ENCODE results near the gene KLKB1. TPM values are rescaled to one million over a fixed set of nuclear protein-coding genes. Genes with fewer than 3 reads are reported as not detected.
A peak's percentile ranks its signal among the peaks of the same experiment; 100 is the strongest.

Gene KLKB1
- total RNA-seq, 5 donors from 2014 or later (not counting 1 experiment from before 2014, with no cell fraction given), result 1.3 to 2.9 (median 2.1) TPM

GRCh38 chr4:186202490-186203140 lies 24.7 kb upstream of the KLKB1 start:
- ChIA-PET POLR2A (interaction anchor here (0.9 to 1.9 kb wide), 4 partner anchors 10 to 14 kb away, joined by 3 to 15 read pairs (median 7); partner anchors contain the start of gene CYP4V2 (in 1 of the 2)), CTCF (interaction anchor here (1.3 to 2.1 kb wide), 5 partner anchors 10 to 134 kb away, joined by 4 to 19 read pairs (median 6); partner anchors contain the start of gene CYP4V2 (in 1 of the 2))
- Histone ChIP-seq H3K36me3 (ENCODE audit: control insufficient read depth in 2 of 2, extremely low read depth in 1 of 2, insufficient read depth in 1 of 2, low read length in 1 of 2) (no peaks in the 10 kb centered on the region), H3K27ac (ENCODE audit: low read length) (peak overlapping the region; percentile 95), H3K27me3 (replicated peaks in 1 of 2; ENCODE audit: control insufficient read depth in 2 of 2, extremely low read depth in 1 of 2, insufficient read depth in 2 of 2, low read length in 1 of 2) (no peaks in the 10 kb centered on the region), H3K4me1 (ENCODE audit: control insufficient read depth in 1 of 2, extremely low read depth in 1 of 2, insufficient read depth in 2 of 2, low read length in 2 of 2) (no peaks in the 10 kb centered on the region), H3K9me3 (no peaks in the 10 kb centered on the region), H3K4me3 (ENCODE audit: control insufficient read depth in 1 of 2, extremely low read depth in 1 of 2, low read length in 1 of 2) (no peak overlapping the region)
- Mint-ChIP-seq H3K4me1 (peaks cover 8 to 32% (median 13%) of the 10 kb centered on the region in 3 donors), H3K4me3 (no peak overlapping the region), H3K9me3 (no peaks in the 10 kb centered on the region), H3K27ac (no peak overlapping the region), H3K36me3 (no peaks in the 10 kb centered on the region), H3K27me3 (no peaks in the 10 kb centered on the region)
- ATAC-seq (replicated peaks in 1 of 4) (no peak), DNase-seq (no peak)
- WGBS (ENCODE audit: insufficient coverage), result 89% methylated on average over 7 of the region's 8 CpGs

DNA sequence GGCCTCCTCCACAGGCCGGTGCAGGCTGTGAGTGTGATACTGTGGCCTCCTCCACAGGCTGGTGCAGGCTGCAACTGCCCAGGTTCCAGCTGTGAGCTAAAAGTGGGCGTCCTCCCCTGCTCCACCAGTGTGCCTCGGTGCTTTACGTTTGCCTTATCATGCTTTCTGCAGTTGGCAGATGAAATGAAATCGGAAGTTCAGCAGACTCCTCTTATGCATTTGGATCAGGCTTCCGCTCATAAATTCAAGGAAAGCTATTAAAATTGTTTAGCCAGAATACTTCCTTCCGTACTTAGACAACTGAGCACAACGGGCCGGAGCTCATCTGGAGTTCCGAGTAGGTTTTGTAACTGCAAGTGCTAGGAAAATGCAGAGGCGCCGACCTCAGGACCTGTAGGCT lies 23.9 kb upstream of the KLKB1 start:
- no peaks in the 10 kb centered on the region for H3K27me3 ChIP-seq (replicated peaks in 1 of 2; ENCODE audit: control insufficient read depth in 2 of 2, extremely low read depth in 1 of 2, insufficient read depth in 2 of 2, low read length in 1 of 2)
- ChIA-PET CTCF (interaction anchor here (0.7 to 2.1 kb wide), 8 partner anchors 7 to 775 kb away, joined by 4 to 17 read pairs (median 6); partner anchors contain the start of gene CYP4V2 (in 1 of the 2)), POLR2A (interaction anchor here (0.7 to 1.4 kb wide), 4 partner anchors 12 to 96 kb away, joined by 3 to 15 read pairs (median 4); partner anchors contain the start of gene CYP4V2 (in 1 of the 2))
- peaks cover 0 to under 1% (median 0%) of the 10 kb centered on the region in 3 donors for H3K9me3 Mint-ChIP-seq
- H3K27ac Mint-ChIP-seq, result no peak overlapping the region
- no peaks in the 10 kb centered on the region for H3K4me1 ChIP-seq (ENCODE audit: control insufficient read depth in 1 of 2, extremely low read depth in 1 of 2, insufficient read depth in 2 of 2, low read length in 2 of 2)
- H3K4me3 Mint-ChIP-seq, result peak overlapping the region in 1 of 3 donors; percentile 71
- peak in 1 of 4 experiments; percentile 10 for ATAC-seq (replicated peaks in 1 of 4)
- 72% methylated on average over 8 of the region's 12 CpGs for WGBS (ENCODE audit: insufficient coverage)
- H3K36me3 ChIP-seq (ENCODE audit: control insufficient read depth in 2 of 2, extremely low read depth in 1 of 2, insufficient read depth in 1 of 2, low read length in 1 of 2), result no peaks in the 10 kb centered on the region
- H3K4me1 Mint-ChIP-seq, result peaks cover 8 to 32% (median 13%) of the 10 kb centered on the region in 3 donors
- no peak overlapping the region for H3K4me3 ChIP-seq (ENCODE audit: control insufficient read depth in 1 of 2, extremely low read depth in 1 of 2, low read length in 1 of 2)
- H3K27me3 Mint-ChIP-seq, result no peaks in the 10 kb centered on the region
- peak overlapping the region; percentile 95 for H3K27ac ChIP-seq (ENCODE audit: low read length)
- no peaks in the 10 kb centered on the region for H3K9me3 ChIP-seq
- no peaks in the 10 kb centered on the region for H3K36me3 Mint-ChIP-seq
- DNase-seq, result peak in 2 of 35 experiments; percentile 28 to 35

DNA sequence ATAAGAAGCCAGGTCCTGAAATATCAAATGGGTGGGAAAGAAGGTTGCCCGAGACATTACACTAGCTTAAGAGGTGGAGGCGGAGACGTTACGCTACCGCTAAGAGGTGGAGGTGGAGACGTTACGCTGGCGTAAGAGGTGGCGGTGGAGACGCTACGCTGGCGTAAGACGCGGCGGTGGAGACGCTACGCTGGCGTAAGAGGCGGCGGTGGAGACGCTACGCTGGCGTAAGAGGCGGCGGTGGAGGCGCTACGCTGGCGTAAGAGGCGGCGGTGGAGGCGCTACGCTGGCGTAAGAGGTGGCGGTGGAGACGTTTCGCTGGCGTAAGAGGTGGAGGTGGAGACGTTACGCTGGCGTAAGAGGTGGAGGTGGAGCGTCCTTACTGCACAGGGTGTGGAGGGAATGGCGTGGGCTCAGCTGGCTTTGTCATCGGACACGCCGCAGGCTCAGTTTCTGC lies 23.2 kb upstream of the KLKB1 start:
- Mint-ChIP-seq H3K27ac (peak overlapping the region in 1 of 2 donors; percentile 9), H3K36me3 (peaks cover 7% of the 10 kb centered on the region), H3K4me3 (peak overlapping the region in 1 of 3 donors; percentile 71), H3K4me1 (peaks cover 8 to 32% (median 13%) of the 10 kb centered on the region in 3 donors), H3K27me3 (no peaks in the 10 kb centered on the region), H3K9me3 (peaks cover 4 to 7% (median 4%) of the 10 kb centered on the region in 3 donors)
- WGBS (ENCODE audit: insufficient coverage), result 34% methylated on average over 23 of the region's 45 CpGs
- peak overlapping the region in 1 of 2 donors; percentile 49 for H3K4me3 ChIP-seq (ENCODE audit: control insufficient read depth in 1 of 2, extremely low read depth in 1 of 2, low read length in 1 of 2)
- no peaks in the 10 kb centered on the region for H3K4me1 ChIP-seq (ENCODE audit: control insufficient read depth in 1 of 2, extremely low read depth in 1 of 2, insufficient read depth in 2 of 2, low read length in 2 of 2)
- no peaks in the 10 kb centered on the region for H3K9me3 ChIP-seq
- ATAC-seq (replicated peaks in 1 of 4) (peak; percentile 52 to 84 (median 66)), DNase-seq (peak in 23 of 35 experiments; percentile 4 to 81 (median 52))
- ChIA-PET CTCF (interaction anchor here (0.7 to 2.1 kb wide), 8 partner anchors 8 to 776 kb away, joined by 4 to 17 read pairs (median 6); partner anchors contain the start of gene CYP4V2 (in 1 of the 2)), POLR2A (interaction anchor here in 1 of 2 donors (0.9 to 1.4 kb wide), 2 partner anchors 13 to 16 kb away, joined by 4 to 15 read pairs; partner anchors contain the start of gene CYP4V2)
- H3K27ac ChIP-seq (ENCODE audit: low read length), result peak overlapping the region; percentile 95
- H3K27me3 ChIP-seq (replicated peaks in 1 of 2; ENCODE audit: control insufficient read depth in 2 of 2, extremely low read depth in 1 of 2, insufficient read depth in 2 of 2, low read length in 1 of 2), result no peaks in the 10 kb centered on the region
- peaks cover 2% of the 10 kb centered on the region in 2 donors for H3K36me3 ChIP-seq (ENCODE audit: control insufficient read depth in 2 of 2, extremely low read depth in 1 of 2, insufficient read depth in 1 of 2, low read length in 1 of 2)

DNA sequence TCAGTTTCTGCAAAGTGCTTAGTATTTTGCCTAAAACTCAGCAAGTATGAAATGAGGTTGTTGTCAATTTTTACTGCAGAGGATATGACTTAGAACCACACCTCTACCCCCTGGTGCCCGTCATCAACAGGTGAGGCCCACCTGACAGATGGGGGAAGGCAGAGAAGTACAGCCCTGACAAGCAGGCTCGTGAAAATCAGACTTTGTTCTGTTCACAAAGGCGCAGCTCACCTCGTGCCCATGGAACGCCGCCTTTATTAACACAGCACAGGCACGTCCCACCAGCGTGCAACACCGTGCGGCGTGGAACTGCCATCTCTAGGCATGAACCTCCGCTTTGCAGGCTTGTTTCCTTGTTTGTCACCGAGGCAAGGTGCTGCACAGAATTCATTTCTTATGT lies 22.6 kb upstream of the KLKB1 start:
- Histone ChIP-seq H3K4me1 (ENCODE audit: control insufficient read depth in 1 of 2, extremely low read depth in 1 of 2, insufficient read depth in 2 of 2, low read length in 2 of 2) (no peaks in the 10 kb centered on the region), H3K9me3 (peaks cover under 1% of the 10 kb centered on the region), H3K36me3 (ENCODE audit: control insufficient read depth in 2 of 2, extremely low read depth in 1 of 2, insufficient read depth in 1 of 2, low read length in 1 of 2) (peaks cover 4 to 6% of the 10 kb centered on the region in 2 donors), H3K4me3 (ENCODE audit: control insufficient read depth in 1 of 2, extremely low read depth in 1 of 2, low read length in 1 of 2) (peak overlapping the region in 1 of 2 donors; percentile 49), H3K27me3 (replicated peaks in 1 of 2; ENCODE audit: control insufficient read depth in 2 of 2, extremely low read depth in 1 of 2, insufficient read depth in 2 of 2, low read length in 1 of 2) (no peaks in the 10 kb centered on the region), H3K27ac (ENCODE audit: low read length) (peak overlapping the region; percentile 95)
- no peak overlapping the region for H3K27ac Mint-ChIP-seq
- no peaks in the 10 kb centered on the region for H3K27me3 Mint-ChIP-seq
- H3K4me3 Mint-ChIP-seq, result peak overlapping the region in 1 of 3 donors; percentile 71
- H3K9me3 Mint-ChIP-seq, result peaks cover 4 to 7% (median 7%) of the 10 kb centered on the region in 3 donors
- CTCF ChIA-PET, result interaction anchor here in 1 of 2 donors (1.5 to 2.1 kb wide), 3 partner anchors 13 to 137 kb away, joined by 6 to 17 read pairs (median 6); partner anchors contain the start of gene CYP4V2
- WGBS (ENCODE audit: insufficient coverage), result 90% methylated on average over 12 of the region's 13 CpGs
- POLR2A ChIA-PET, result no interaction called here
- ATAC-seq (replicated peaks in 1 of 4) (peak in 1 of 4 experiments; percentile 52), DNase-seq (peak in 6 of 35 experiments; percentile 21 to 60 (median 36))
- H3K36me3 Mint-ChIP-seq, result peaks cover 13% of the 10 kb centered on the region
- peaks cover 8 to 32% (median 13%) of the 10 kb centered on the region in 3 donors for H3K4me1 Mint-ChIP-seq

GRCh38 chr4:186205156-186205555 lies 22.2 kb upstream of the KLKB1 start:
- POLR2A ChIA-PET, result no interaction called here
- CTCF ChIA-PET, result no interaction called here
- no peak for DNase-seq
- Histone ChIP-seq H3K36me3 (ENCODE audit: control insufficient read depth in 2 of 2, extremely low read depth in 1 of 2, insufficient read depth in 1 of 2, low read length in 1 of 2) (peaks cover 4 to 6% of the 10 kb centered on the region in 2 donors), H3K4me1 (ENCODE audit: control insufficient read depth in 1 of 2, extremely low read depth in 1 of 2, insufficient read depth in 2 of 2, low read length in 2 of 2) (no peaks in the 10 kb centered on the region), H3K9me3 (peaks cover 3% of the 10 kb centered on the region), H3K4me3 (ENCODE audit: control insufficient read depth in 1 of 2, extremely low read depth in 1 of 2, low read length in 1 of 2) (no peak overlapping the region), H3K27me3 (replicated peaks in 1 of 2; ENCODE audit: control insufficient read depth in 2 of 2, extremely low read depth in 1 of 2, insufficient read depth in 2 of 2, low read length in 1 of 2) (no peaks in the 10 kb centered on the region), H3K27ac (ENCODE audit: low read length) (peak overlapping the region; percentile 95)
- Mint-ChIP-seq H3K27ac (no peak overlapping the region), H3K4me1 (peaks cover 8 to 32% (median 13%) of the 10 kb centered on the region in 3 donors), H3K9me3 (peaks cover 4 to 7% (median 7%) of the 10 kb centered on the region in 3 donors), H3K27me3 (no peaks in the 10 kb centered on the region), H3K36me3 (peaks cover 18% of the 10 kb centered on the region), H3K4me3 (peak overlapping the region in 1 of 3 donors; percentile 71)
- no peak for ATAC-seq (replicated peaks in 1 of 4)
- WGBS (ENCODE audit: insufficient coverage), result 96% methylated on average over 4 of the region's 8 CpGs

- Histone ChIP-seq H3K36me3 (ENCODE audit: control insufficient read depth in 2 of 2, extremely low read depth in 1 of 2, insufficient read depth in 1 of 2, low read length in 1 of 2) (no peaks in the 10 kb centered on the region), H3K4me3 (ENCODE audit: control insufficient read depth in 1 of 2, extremely low read depth in 1 of 2, low read length in 1 of 2) (no peak overlapping the region), H3K9me3 (no peaks in the 10 kb centered on the region), H3K4me1 (ENCODE audit: control insufficient read depth in 1 of 2, extremely low read depth in 1 of 2, insufficient read depth in 2 of 2, low read length in 2 of 2) (no peaks in the 10 kb centered on the region), H3K27me3 (replicated peaks in 1 of 2; ENCODE audit: control insufficient read depth in 2 of 2, extremely low read depth in 1 of 2, insufficient read depth in 2 of 2, low read length in 1 of 2) (no peaks in the 10 kb centered on the region), H3K27ac (ENCODE audit: low read length) (no peak overlapping the region)
- ChIA-PET POLR2A (no interaction called here), CTCF (no interaction called here)
- H3K9me3 Mint-ChIP-seq, result peaks cover 0 to under 1% (median 0%) of the 10 kb centered on the region in 3 donors
- H3K27me3 Mint-ChIP-seq, result no peaks in the 10 kb centered on the region
- 95% methylated on average over 3 of the region's 8 CpGs for WGBS (ENCODE audit: insufficient coverage)
- ATAC-seq (replicated peaks in 1 of 4) (no peak), DNase-seq (no peak)
- no peak overlapping the region for H3K27ac Mint-ChIP-seq
- H3K36me3 Mint-ChIP-seq, result peaks cover 16% of the 10 kb centered on the region
- no peaks in the 10 kb centered on the region for H3K4me1 Mint-ChIP-seq
- no peak overlapping the region for H3K4me3 Mint-ChIP-seq
Measured at GRCh38 chr4:186216465-186217024, 10.8 kb upstream of the KLKB1 start.

All from T-cell (primary cell).